Measurements from ENCODE around the gene MAL.

Gene MAL

GRCh38 chr2:94992360-94992759 is 33.1 kb upstream of the MAL start:
- Histone ChIP-seq H3K4me3 (replicated peaks; ENCODE audit: insufficient read depth, low read length) (no peak overlapping the region), H3K27ac (replicated peaks) (no peak overlapping the region), H3K27me3 (ENCODE audit: insufficient read depth, poor library complexity, severe bottlenecking) (no peaks in the 10 kb centered on the region)
- no peak for DNase-seq (ENCODE audit: low read depth in 1 of 2, low spot score in 1 of 2)
- TF ChIP-seq POLR2AphosphoS5 (IDR thresholded peaks at IDR 0.05; ENCODE audit: low read depth) = no peak
- no peak for TF ChIP-seq CTCF (IDR thresholded peaks at IDR 0.05; ENCODE audit: insufficient read depth, low read length)
- no peak for TF ChIP-seq GABPA (IDR thresholded peaks at IDR 0.05; ENCODE audit: low read depth)
- TF ChIP-seq REST (IDR thresholded peaks at IDR 0.05; ENCODE audit: insufficient replicate concordance, low read depth) = no peak
- no peak for TF ChIP-seq SPI1 (IDR thresholded peaks at IDR 0.05; ENCODE audit: borderline replicate concordance, low read depth)

- TF ChIP-seq GABPA (IDR thresholded peaks at IDR 0.05; ENCODE audit: low read depth) = no peak
- no peak for TF ChIP-seq POLR2AphosphoS5 (IDR thresholded peaks at IDR 0.05; ENCODE audit: low read depth)
- TF ChIP-seq CTCF (IDR thresholded peaks at IDR 0.05; ENCODE audit: insufficient read depth, low read length) = no peak
- TF ChIP-seq SPI1 (IDR thresholded peaks at IDR 0.05; ENCODE audit: borderline replicate concordance, low read depth) = no peak
- TF ChIP-seq REST (IDR thresholded peaks at IDR 0.05; ENCODE audit: insufficient replicate concordance, low read depth) = no peak
- Histone ChIP-seq H3K4me3 (replicated peaks; ENCODE audit: insufficient read depth, low read length) (no peak overlapping the region), H3K27ac (replicated peaks) (no peak overlapping the region), H3K27me3 (ENCODE audit: insufficient read depth, poor library complexity, severe bottlenecking) (no peaks in the 10 kb centered on the region)
- no peak for DNase-seq (ENCODE audit: low read depth in 1 of 2, low spot score in 1 of 2)
Measured at GRCh38 chr2:94993176-94994062, 32.1 kb upstream of the MAL start.

- no peak overlapping the region for H3K4me3 ChIP-seq (replicated peaks; ENCODE audit: insufficient read depth, low read length)
- TF ChIP-seq GABPA (IDR thresholded peaks at IDR 0.05; ENCODE audit: low read depth) = no peak
- no peak for TF ChIP-seq CTCF (IDR thresholded peaks at IDR 0.05; ENCODE audit: insufficient read depth, low read length)
- no peak for TF ChIP-seq REST (IDR thresholded peaks at IDR 0.05; ENCODE audit: insufficient replicate concordance, low read depth)
- TF ChIP-seq SPI1 (IDR thresholded peaks at IDR 0.05; ENCODE audit: borderline replicate concordance, low read depth) = no peak
- no peak for TF ChIP-seq POLR2AphosphoS5 (IDR thresholded peaks at IDR 0.05; ENCODE audit: low read depth)
- DNase-seq (ENCODE audit: low read depth in 1 of 2, low spot score in 1 of 2) = no peak
- H3K27ac ChIP-seq (replicated peaks) = no peak overlapping the region
- H3K27me3 ChIP-seq (ENCODE audit: insufficient read depth, poor library complexity, severe bottlenecking) = no peaks in the 10 kb centered on the region
Measured at GRCh38 chr2:94994063-94994913, 31.2 kb upstream of the MAL start.

Measured in HL-60 (cell line).